HepG2 (cell line): ENCODE results near the gene ZPR1. TPM values are rescaled to one million over a fixed set of nuclear protein-coding genes. Genes with fewer than 3 reads are reported as not detected.

Experiments used
- ATAC-seq: fragments of 200-7000 bp; cut with Tn5 transposase; 3 replicates; pipeline ENCODE4 v1.9.1; 2020; ENCODE audit warnings: mild to moderate bottlenecking, moderate library complexity
- BruUV-seq: library from RNA; stranded (reverse); fragments of 400-500 nt; replicated peaks from 2 replicates; lab custom pipeline; 2021; lab: Mats Ljungman, UMichigan
- CTCF ChIA-PET: fragments of 300-600 bp; formaldehyde crosslinking; extraction: SDS; loops from one replicate; lab custom pipeline; 2021; ENCODE audit warnings: low total read pairs, inconsistent platforms, low intra/inter-chr PET ratio; lab: Yijun Ruan, JAX
- POLR2A ChIA-PET: fragments of 350-600 bp; sonication (Branson Sonifier 250); formaldehyde crosslinking; loops from one replicate; lab custom pipeline; 2020; ENCODE audit warnings: antibody characterized with exemption, inconsistent platforms; lab: Yijun Ruan, JAX
- DNase-seq: peaks from one replicate; pipeline ENCODE4 v3.0.0-alpha.2; 2015; ENCODE audit warnings: low spot score
- FAIRE-seq: peaks from 3 replicates; lab custom pipeline; 2011; peaks lifted over from hg19 to GRCh38; lab: Jason Lieb, UNC
- H2AFZ ChIP-seq: one replicate; pipeline ENCODE4 v1.6.1; 2011; ENCODE audit warnings: low read length, inconsistent platforms
- H3K27ac ChIP-seq: fragments of 300-600 bp; 3 replicates; pipeline ENCODE4 v1.8.0; 2011; ENCODE audit warnings: mixed run types, mild to moderate bottlenecking, mixed read lengths, low read length, inconsistent platforms; ENCODE audit not compliant: insufficient read depth; ENCODE audit errors: extremely low read length
- H3K27me3 ChIP-seq, 2 experiments: fragments of 200-600 bp in 1 of 2; 2 replicates in 1 of 2; 3 replicates in 1 of 2; pipeline versions ENCODE4 v1.6.0 to v1.8.0; 2011; ENCODE audit warnings: low read length in 2 of 2, mild to moderate bottlenecking in 2 of 2, moderate library complexity in 2 of 2, inconsistent platforms in 1 of 2; ENCODE audit not compliant: insufficient read depth in 2 of 2, control insufficient read depth in 1 of 2
- H3K36me3 ChIP-seq, 2 experiments: fragments of 200-600 bp in 1 of 2; replicated peaks in 1 of 2; 2 replicates in 1 of 2; 3 replicates in 1 of 2; pipeline versions ENCODE4 v1.5.1 to v1.8.0; 2011; ENCODE audit warnings: low read length in 2 of 2, inconsistent platforms in 1 of 2; ENCODE audit not compliant: insufficient read depth in 2 of 2, control insufficient read depth in 1 of 2
- H3K4me1 ChIP-seq: 2 replicates; pipeline ENCODE4 v1.5.1; 2012; ENCODE audit warnings: low read length, inconsistent platforms; ENCODE audit not compliant: insufficient read depth
- H3K4me2 ChIP-seq: 2 replicates; pipeline ENCODE4 v1.6.0; 2011; ENCODE audit warnings: low read depth, low read length, inconsistent platforms
- H3K4me3 ChIP-seq, 3 experiments: fragments of 200-600 bp in 1 of 3; sonication (generic), shearing (Covaris generic) in 1 of 3; replicated peaks in 1 of 3; 2 replicates each; pipeline ENCODE4 v1.5.1; 2011 to 2016; ENCODE audit warnings: low read length in 3 of 3, inconsistent platforms in 2 of 3, low read depth in 2 of 3, mild to moderate bottlenecking in 2 of 3, control low read depth in 1 of 3, mixed read lengths in 1 of 3; ENCODE audit not compliant: insufficient read depth in 1 of 3
- H3K79me2 ChIP-seq: one replicate; pipeline ENCODE4 v1.6.1; 2011; ENCODE audit warnings: low read length, inconsistent platforms; ENCODE audit not compliant: insufficient read depth
- H3K9ac ChIP-seq: 2 replicates; pipeline ENCODE4 v1.6.0; 2011; ENCODE audit warnings: mild to moderate bottlenecking, low read depth, low read length, inconsistent platforms; ENCODE audit not compliant: insufficient read depth
- H3K9me3 ChIP-seq: 2 replicates; pipeline ENCODE4 v1.5.1; 2012; ENCODE audit warnings: mild to moderate bottlenecking, low read length
- H4K20me1 ChIP-seq: 2 replicates; pipeline ENCODE4 v1.6.0; 2011; ENCODE audit warnings: inconsistent platforms, mild to moderate bottlenecking, low read length, moderate library complexity; ENCODE audit not compliant: insufficient read depth
- ARHGAP35 ChIP-seq: sonication (generic); formaldehyde crosslinking; IDR thresholded peaks from 2 replicates; pipeline ENCODE4 v1.9.0; 2022; ENCODE audit warnings: mild to moderate bottlenecking, inconsistent platforms, moderate library complexity, missing genetic modification reagents, borderline replicate concordance
- CENPBD1 ChIP-seq: sonication (generic); formaldehyde crosslinking; IDR thresholded peaks from 2 replicates; pipeline ENCODE4 v1.8.0; 2022; ENCODE audit warnings: missing genetic modification reagents, low read depth, mild to moderate bottlenecking, borderline replicate concordance
- CHCHD3 ChIP-seq: sonication (generic); formaldehyde crosslinking; IDR thresholded peaks from 2 replicates; pipeline ENCODE4 v1.8.0; 2022; ENCODE audit warnings: mild to moderate bottlenecking, missing genetic modification reagents, moderate library complexity
- DBP ChIP-seq: sonication (generic); formaldehyde crosslinking; IDR thresholded peaks from 2 replicates; pipeline ENCODE4 v1.4.0; 2020; ENCODE audit warnings: missing genetic modification reagents; ENCODE audit errors: not compliant biosample characterization
- ERF ChIP-seq: IDR thresholded peaks from 2 replicates; pipeline ENCODE4 v1.6.1; 2018; ENCODE audit warnings: missing biosample characterization, missing genetic modification reagents
- GATAD2A ChIP-seq: IDR thresholded peaks from 2 replicates; pipeline ENCODE4 v1.6.1; 2016
- IRF1 ChIP-seq: sonication (generic); formaldehyde crosslinking; IDR thresholded peaks from 2 replicates; pipeline ENCODE4 v1.4.0; 2020; ENCODE audit warnings: low read depth, mild to moderate bottlenecking, missing genetic modification reagents
- IRF9 ChIP-seq: sonication (generic); formaldehyde crosslinking; IDR thresholded peaks from 2 replicates; pipeline ENCODE4 v1.8.0; 2022; ENCODE audit warnings: missing genetic modification reagents, mild to moderate bottlenecking, borderline replicate concordance
- JUND ChIP-seq: sonication (generic); formaldehyde crosslinking; IDR thresholded peaks from 2 replicates; pipeline ENCODE4 v1.8.0; 2022; ENCODE audit warnings: mild to moderate bottlenecking, missing genetic modification reagents
- LBX2 ChIP-seq: sonication (generic); formaldehyde crosslinking; IDR thresholded peaks from 2 replicates; pipeline ENCODE4 v1.5.0; 2020; ENCODE audit warnings: missing genetic modification reagents, mild to moderate bottlenecking, borderline replicate concordance
- MAX ChIP-seq: IDR thresholded peaks from 2 replicates; pipeline ENCODE4 v1.6.1; 2012; ENCODE audit warnings: inconsistent platforms
- PAF1 ChIP-seq: IDR thresholded peaks from 2 replicates; pipeline ENCODE4 v1.6.1; 2016; ENCODE audit warnings: missing genetic modification reagents, missing compliant biosample characterization
- RORA ChIP-seq: sonication (generic); formaldehyde crosslinking; IDR thresholded peaks from 2 replicates; pipeline ENCODE4 v1.5.0; 2020; ENCODE audit warnings: mild to moderate bottlenecking, missing genetic modification reagents, moderate library complexity
- SMARCC2 ChIP-seq: fragments of 450-650 bp; IDR thresholded peaks from 2 replicates; pipeline ENCODE4 v1.6.1; 2017; ENCODE audit warnings: antibody characterized with exemption, mild to moderate bottlenecking
- ZBTB42 ChIP-seq: sonication (generic); formaldehyde crosslinking; IDR thresholded peaks from 2 replicates; pipeline ENCODE4 v1.5.0; 2020; ENCODE audit warnings: mild to moderate bottlenecking, missing genetic modification reagents
- ZNF337 ChIP-seq: sonication (generic); formaldehyde crosslinking; IDR thresholded peaks from 2 replicates; pipeline ENCODE4 v1.5.1; 2020; ENCODE audit warnings: missing genetic modification reagents, low read depth, mild to moderate bottlenecking, borderline replicate concordance
- ZNF484 ChIP-seq: sonication (generic); formaldehyde crosslinking; IDR thresholded peaks from 2 replicates; pipeline ENCODE4 v1.5.1; 2020; ENCODE audit warnings: mild to moderate bottlenecking, low read depth, missing genetic modification reagents, borderline replicate concordance
- ZNF780A ChIP-seq: sonication (generic); formaldehyde crosslinking; IDR thresholded peaks from 2 replicates; pipeline ENCODE4 v1.8.0; 2022; ENCODE audit warnings: mild to moderate bottlenecking, missing genetic modification reagents, moderate library complexity
- ZNF816 ChIP-seq: sonication (generic); formaldehyde crosslinking; IDR thresholded peaks from 2 replicates; pipeline ENCODE4 v1.8.0; 2022; ENCODE audit warnings: missing genetic modification reagents, mild to moderate bottlenecking, borderline replicate concordance
- ZNF850 ChIP-seq: sonication (generic); formaldehyde crosslinking; conservative IDR thresholded peaks from 2 replicates; pipeline ENCODE4 v1.9.0; 2021; ENCODE audit warnings: mild to moderate bottlenecking, missing genetic modification reagents
- WGBS: methylation state at CpG from one replicate; pipeline ENCODE4 v1.1.6; 2017; ENCODE audit warnings: low lambda C conversion rate; 5-methylcytosine and 5-hydroxymethylcytosine counted together
- in situ Hi-C: cut with HindIII; loops from 2 replicates; pipeline ENCODE4 v1.10.0; 2017; ENCODE audit warnings: low pct_unique_long_range_greater_than_20kb; ENCODE audit not compliant: extremely low pct_ligation_motif_present
- intact Hi-C: fragments of 100-400 bp; cut with micrococcal nuclease; formaldehyde crosslinking; loops from one replicate; pipeline ENCODE4 v1.10.0; 2022; ENCODE audit not compliant: unreplicated experiment
- polyA plus RNA-seq, 8 experiments: library from polyadenylated mRNA; depleted of rRNA in 3 of 8; stranded (reverse) in 7 of 8; unstranded in 1 of 8; fragments of >200 nt; fragmentation: Illumina TruSeq in 4 of 8; extraction: Trizol in 4 of 8; gene quantifications; 2 replicates each; pipeline versions ENCODE4 v1.2.1 to v1.2.3, GENCODE V29; 2011 to 2016; ENCODE audit warnings: low read depth in 4 of 8, missing spikeins in 1 of 8, mixed read lengths in 1 of 8; ENCODE audit not compliant: insufficient read depth in 1 of 8
- total RNA-seq, 5 experiments: library from RNA; depleted of rRNA; stranded (reverse); fragments of >200 nt; fragmentation: Illumina TruSeq; extraction: Trizol; gene quantifications; 2 replicates each; pipeline ENCODE4 v1.2.3, GENCODE V29; 2016; ENCODE audit warnings: low read depth in 1 of 5

Gene ZPR1
- total and polyA plus RNA-seq, 2 of the 13 experiments (the other 11 are each of a cell fraction or from before 2014, with no cell fraction given), result 40.0 to 79.3 TPM

GRCh38 chr11:116791002-116791812 is 3.4 kb upstream of the ZPR1 start:
- Histone ChIP-seq H3K4me1 (peaks cover 89% of the 10 kb centered on the region), H3K9ac (peak overlapping the region; percentile 80), H3K27ac (peak overlapping the region; percentile 87), H3K27me3 (no peaks in the 10 kb centered on the region; a peak in 1 of 5 replicates), H3K36me3 (peaks cover 0 to 5% of the 10 kb centered on the region in 2 experiments; a peak in 2 of 5 replicates), H2AFZ (no peak overlapping the region), H3K4me2 (peak overlapping the region; percentile 93), H3K9me3 (no peaks in the 10 kb centered on the region), H3K79me2 (peaks cover 33% of the 10 kb centered on the region), H4K20me1 (no peaks in the 10 kb centered on the region), H3K4me3 (peak overlapping the region; percentile 57 to 83 (median 58))
- DNase-seq (peak; percentile 73), ATAC-seq (peak; percentile 82), FAIRE-seq (no peak)
- POLR2A ChIA-PET, result interaction anchor here (0.7 to 17.3 kb wide), 12 partner anchors 8 to 348 kb away, joined by 3 to 1365 read pairs (median 8); partner anchors contain the start of genes APOA1, APOA4, APOC3 and BUD13
- CTCF ChIA-PET, result interaction anchor here (0.7 to 2.6 kb wide), 9 partner anchors 35 to 435 kb away, joined by 3 to 23 read pairs (median 4); partner anchors contain the start of gene APOC3
- 27% methylated on average over 15 of the region's 31 CpGs for WGBS
- intact Hi-C loops (loop anchor here (1.0 kb wide), 1 partner anchor 46 kb away; the partner anchor contains the start of gene APOA1), in situ Hi-C loops (loop anchor here (5.0 to 10.0 kb wide), 2 partner anchors 46 to 304 kb away; partner anchors contain the start of genes APOA1 and SIK3)
- no TSS peak for BruUV-seq
- TF ChIP-seq GATAD2A (CRISPR knock-in tag), result peak; percentile 80
- TF ChIP-seq IRF9 (CRISPR knock-in tag), result peak; percentile 35; the same call in 1 of the 2 replicates
- TF ChIP-seq ZNF484 (CRISPR knock-in tag), result no peak
- no peak for TF ChIP-seq RORA (CRISPR knock-in tag)
- no peak for TF ChIP-seq CENPBD1 (CRISPR knock-in tag)
- TF ChIP-seq MAX, result peak; percentile 39; the same call in 1 of the 2 replicates
- TF ChIP-seq SMARCC2, result no peak
- no peak for TF ChIP-seq JUND (CRISPR knock-in tag)
- no peak for TF ChIP-seq ERF
- no peak for TF ChIP-seq ZNF816
- no peak for TF ChIP-seq IRF1 (CRISPR knock-in tag)
- peak; percentile 85; the same call in 1 of the 2 replicates for TF ChIP-seq ZNF337 (CRISPR knock-in tag)
- no peak for TF ChIP-seq ZNF850 (CRISPR knock-in tag)
- TF ChIP-seq PAF1 (CRISPR knock-in tag), result no peak
- TF ChIP-seq CHCHD3 (CRISPR knock-in tag), result no peak
- no peak for TF ChIP-seq ZNF780A (CRISPR knock-in tag)
- no peak for TF ChIP-seq LBX2 (CRISPR knock-in tag)
- TF ChIP-seq DBP, result no peak
- no peak for TF ChIP-seq ARHGAP35 (CRISPR knock-in tag)
- no peak for TF ChIP-seq ZBTB42 (CRISPR knock-in tag)
